Measurements from ENCODE around the gene POLR2L. TPM values are rescaled to one million over a fixed set of nuclear protein-coding genes. Genes with fewer than 3 reads are reported as not detected.
A peak's percentile ranks its signal among the peaks of the same experiment; 100 is the strongest.

The POLR2L gene
- total RNA-seq, 1 experiment from 2014 or later: 99.7 TPM

GRCh38 chr11:803770-804598, 38.3 kb downstream of the POLR2L start:
- Histone ChIP-seq H3K4me1 (replicated peaks; ENCODE audit: insufficient read depth) (no peaks in the 10 kb centered on the region), H3K4me3 (no peak overlapping the region), H3K9me2 (ENCODE audit: insufficient read depth) (no peaks in the 10 kb centered on the region), H3K79me2 (ENCODE audit: low read depth) (peaks cover 9% of the 10 kb centered on the region; the same call in 1 of the 2 replicates), H2AFZ (no peak overlapping the region), H3K4me2 (peak overlapping the region; percentile 61), H3K36me3 (ENCODE audit: low read depth) (no peaks in the 10 kb centered on the region), H4K20me1 (ENCODE audit: insufficient read depth) (no peaks in the 10 kb centered on the region), H3K9me3 (ENCODE audit: insufficient read depth, low read depth) (no peaks in the 10 kb centered on the region), H3K27me3 (ENCODE audit: insufficient read depth, low read depth) (no peaks in the 10 kb centered on the region), H3F3A (ENCODE audit: insufficient read depth, low read depth) (peaks cover 6% of the 10 kb centered on the region; the same call in 1 of the 2 replicates), H3K27ac (no peak overlapping the region)
- peak in 1 of 2 experiments; percentile 21 for DNase-seq
- TF ChIP-seq CTCF (conservative IDR thresholded peaks at IDR 0.05) (no peak), EZH2 (IDR thresholded peaks at IDR 0.05; ENCODE audit: low read depth) (no peak)
- no TSS peak for BruUV-seq (replicated peaks)
- ChIA-PET POLR2A (ENCODE audit: unreplicated experiment) (interaction anchor here (0.6 kb wide), 1 partner anchor 10 kb away, joined by 3 read pairs; no protein-coding TSS in a partner anchor), CTCF (no interaction called here)
- intact Hi-C loops (cut with micrococcal nuclease; ENCODE audit: unreplicated experiment): no loop called here

GRCh38 chr11:803467-803742, 38.9 kb downstream of the POLR2L start:
- Histone ChIP-seq H4K20me1 (ENCODE audit: insufficient read depth) (no peaks in the 10 kb centered on the region), H3F3A (ENCODE audit: insufficient read depth, low read depth) (0 out of 2 replicates have a peak, but pooled peaks cover under 1% of the 10 kb centered on the region), H3K4me3 (no peak overlapping the region), H3K9me3 (ENCODE audit: insufficient read depth, low read depth) (no peaks in the 10 kb centered on the region), H3K27me3 (ENCODE audit: insufficient read depth, low read depth) (no peaks in the 10 kb centered on the region), H2AFZ (no peak overlapping the region), H3K27ac (no peak overlapping the region), H3K36me3 (ENCODE audit: low read depth) (no peaks in the 10 kb centered on the region), H3K9me2 (ENCODE audit: insufficient read depth) (no peaks in the 10 kb centered on the region), H3K79me2 (ENCODE audit: low read depth) (peaks cover 4% of the 10 kb centered on the region; the same call in 1 of the 2 replicates), H3K4me2 (no peak overlapping the region), H3K4me1 (replicated peaks; ENCODE audit: insufficient read depth) (no peaks in the 10 kb centered on the region)
- intact Hi-C loops (cut with micrococcal nuclease; ENCODE audit: unreplicated experiment): no loop called here
- ChIA-PET CTCF (no interaction called here), POLR2A (ENCODE audit: unreplicated experiment) (no interaction called here)
- BruUV-seq (replicated peaks): no TSS peak
- DNase-seq: no peak
- TF ChIP-seq CTCF (conservative IDR thresholded peaks at IDR 0.05): no peak
- no peak for TF ChIP-seq EZH2 (IDR thresholded peaks at IDR 0.05; ENCODE audit: low read depth)

- Histone ChIP-seq H3K27ac (no peak overlapping the region), H3K4me1 (replicated peaks; ENCODE audit: insufficient read depth) (no peaks in the 10 kb centered on the region)
- POLR2A ChIA-PET (ENCODE audit: unreplicated experiment): no interaction called here
Observed at GRCh38 chr11:802693-803466, 39.4 kb downstream of the POLR2L start.

More at GRCh38 chr11:802693-803466, 39.4 kb downstream of the POLR2L start:
- H3K4me2 ChIP-seq: no peak overlapping the region
- BruUV-seq (replicated peaks): no TSS peak
- H3K9me3 ChIP-seq (ENCODE audit: insufficient read depth, low read depth): no peaks in the 10 kb centered on the region
- no peak overlapping the region for H2AFZ ChIP-seq
- no peaks in the 10 kb centered on the region for H4K20me1 ChIP-seq (ENCODE audit: insufficient read depth)
- H3K9me2 ChIP-seq (ENCODE audit: insufficient read depth): no peaks in the 10 kb centered on the region
- DNase-seq: peak in 1 of 2 experiments; percentile 27
- H3K79me2 ChIP-seq (ENCODE audit: low read depth): no peaks in the 10 kb centered on the region; the same call in 1 of the 2 replicates
- no peaks in the 10 kb centered on the region for H3F3A ChIP-seq (ENCODE audit: insufficient read depth, low read depth)
- TF ChIP-seq EZH2 (IDR thresholded peaks at IDR 0.05; ENCODE audit: low read depth) (no peak), CTCF (conservative IDR thresholded peaks at IDR 0.05) (no peak)
- H3K27me3 ChIP-seq (ENCODE audit: insufficient read depth, low read depth): no peaks in the 10 kb centered on the region
- intact Hi-C loops (cut with micrococcal nuclease; ENCODE audit: unreplicated experiment): no loop called here
- CTCF ChIA-PET: no interaction called here
- no peak overlapping the region for H3K4me3 ChIP-seq
- H3K36me3 ChIP-seq (ENCODE audit: low read depth): no peaks in the 10 kb centered on the region

All from PC-9 (cell line).